HCT116 (cell line): ENCODE data around the gene GPA33.

Experiments
- TF ChIP-seq, protein P1 (sequence below), 3 experiments: fragments of 200-600 bp in 1 of 3; sonication (generic) in 1 of 3; IDR thresholded peaks in 2 of 3; conservative IDR thresholded peaks in 1 of 3; 2 replicates each; pipeline ENCODE4 v1.5.1; 2012 to 2017; ENCODE audit warnings: low read depth in 2 of 3, low read length in 2 of 3, antibody characterized with exemption in 1 of 3, borderline replicate concordance in 1 of 3, control low read depth in 1 of 3, mild to moderate bottlenecking in 1 of 3, mixed read lengths in 1 of 3, mixed run types in 1 of 3, moderate library complexity in 1 of 3; ENCODE audit not compliant: insufficient read depth in 1 of 3
- TF ChIP-seq, protein P2 (sequence below): IDR thresholded peaks from 2 replicates; pipeline ENCODE4 v1.6.1; 2012

DNA sequence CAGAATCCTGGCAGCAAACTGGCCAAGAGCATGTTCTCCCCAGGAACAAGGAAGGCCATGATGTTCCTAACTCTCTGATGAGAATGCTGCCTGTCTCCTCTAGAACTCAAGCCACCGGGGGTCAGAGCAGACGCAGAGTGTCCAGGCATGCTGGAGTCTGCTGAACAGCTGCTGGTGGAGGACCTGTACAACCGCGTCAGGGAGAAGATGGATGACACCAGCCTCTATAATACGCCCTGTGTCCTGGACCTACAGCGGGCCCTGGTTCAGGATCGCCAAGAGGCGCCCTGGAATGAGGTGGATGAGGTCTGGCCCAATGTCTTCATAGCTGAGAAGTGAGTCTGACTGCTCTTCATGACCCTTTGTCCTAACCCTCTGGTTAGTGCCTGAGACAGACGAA, 27.0 kb upstream of the GPA33 start:
- TF ChIP-seq, protein P1, sequence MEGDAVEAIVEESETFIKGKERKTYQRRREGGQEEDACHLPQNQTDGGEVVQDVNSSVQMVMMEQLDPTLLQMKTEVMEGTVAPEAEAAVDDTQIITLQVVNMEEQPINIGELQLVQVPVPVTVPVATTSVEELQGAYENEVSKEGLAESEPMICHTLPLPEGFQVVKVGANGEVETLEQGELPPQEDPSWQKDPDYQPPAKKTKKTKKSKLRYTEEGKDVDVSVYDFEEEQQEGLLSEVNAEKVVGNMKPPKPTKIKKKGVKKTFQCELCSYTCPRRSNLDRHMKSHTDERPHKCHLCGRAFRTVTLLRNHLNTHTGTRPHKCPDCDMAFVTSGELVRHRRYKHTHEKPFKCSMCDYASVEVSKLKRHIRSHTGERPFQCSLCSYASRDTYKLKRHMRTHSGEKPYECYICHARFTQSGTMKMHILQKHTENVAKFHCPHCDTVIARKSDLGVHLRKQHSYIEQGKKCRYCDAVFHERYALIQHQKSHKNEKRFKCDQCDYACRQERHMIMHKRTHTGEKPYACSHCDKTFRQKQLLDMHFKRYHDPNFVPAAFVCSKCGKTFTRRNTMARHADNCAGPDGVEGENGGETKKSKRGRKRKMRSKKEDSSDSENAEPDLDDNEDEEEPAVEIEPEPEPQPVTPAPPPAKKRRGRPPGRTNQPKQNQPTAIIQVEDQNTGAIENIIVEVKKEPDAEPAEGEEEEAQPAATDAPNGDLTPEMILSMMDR (IDR thresholded peaks at IDR 0.05 in 2 of 3, conservative IDR thresholded peaks at IDR 0.05 in 1 of 3; ENCODE audit: borderline replicate concordance in 1 of 3, insufficient read depth in 1 of 3, low read depth in 2 of 3, low read length in 2 of 3): no peak
- TF ChIP-seq, protein P2, sequence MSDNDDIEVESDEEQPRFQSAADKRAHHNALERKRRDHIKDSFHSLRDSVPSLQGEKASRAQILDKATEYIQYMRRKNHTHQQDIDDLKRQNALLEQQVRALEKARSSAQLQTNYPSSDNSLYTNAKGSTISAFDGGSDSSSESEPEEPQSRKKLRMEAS: no peak
